Activated effector memory CD4-positive, alpha-beta T cell treated with Interleukin-2 at 50 U/mL for 16 hours (primary cell): ENCODE results near the gene SIRT6.
"Not testable (repeated sequence)": the region's sequence is repeated elsewhere in the genome, so short reads cannot be mapped to it uniquely, and the experiment has no call there.

Experiments used
- DNase-seq: peaks from one replicate; pipeline ENCODE4 v3.0.0-alpha.2; 2020

The SIRT6 gene

GRCh38 chr19:4173479-4174212 is 8.7 kb downstream of the SIRT6 start:
- DNase-seq, result no peak

GRCh38 chr19:4172861-4173473 is 9.4 kb downstream of the SIRT6 start:
- DNase-seq, result peak; percentile 51

- no peak for DNase-seq
These were observed 10.7 kb downstream of the SIRT6 start for GRCh38 chr19:4171676-4172075.

- no peak for DNase-seq
These were observed 18.1 kb downstream of the SIRT6 start for GRCh38 chr19:4164262-4164661.

GRCh38 chr19:4161415-4162077 is 20.8 kb downstream of the SIRT6 start:
- no peak for DNase-seq

GRCh38 chr19:4157971-4158370 is 24.4 kb downstream of the SIRT6 start:
- not testable (repeated sequence) for DNase-seq

GRCh38 chr19:4157164-4157563 is 25.2 kb downstream of the SIRT6 start:
- DNase-seq, result no peak

- DNase-seq, result no peak
These were observed 27.6 kb downstream of the SIRT6 start for GRCh38 chr19:4154571-4155312.

- no peak for DNase-seq
These were observed 29.9 kb downstream of the SIRT6 start for GRCh38 chr19:4152241-4152998.

- no peak for DNase-seq
These were observed 30.7 kb downstream of the SIRT6 start for GRCh38 chr19:4151623-4152022.

GRCh38 chr19:4149518-4150288 is 32.7 kb downstream of the SIRT6 start:
- no peak for DNase-seq

- no peak for DNase-seq
These were observed 37.6 kb downstream of the SIRT6 start for GRCh38 chr19:4144666-4145249.

GRCh38 chr19:4142916-4143315 is 39.4 kb downstream of the SIRT6 start:
- DNase-seq, result not testable (repeated sequence)

- DNase-seq, result no peak
These were observed 42.1 kb downstream of the SIRT6 start for GRCh38 chr19:4140237-4140711.

GRCh38 chr19:4139614-4140236 is 42.6 kb downstream of the SIRT6 start:
- peak; percentile 76 for DNase-seq

- DNase-seq, result no peak
These were observed 43.9 kb downstream of the SIRT6 start for GRCh38 chr19:4138445-4138844.

GRCh38 chr19:4136680-4137088 is 45.7 kb downstream of the SIRT6 start:
- DNase-seq, result no peak

- DNase-seq, result not testable (repeated sequence)
These were observed 47.0 kb downstream of the SIRT6 start for GRCh38 chr19:4135386-4135785.

GRCh38 chr19:4134351-4134750 is 48.0 kb downstream of the SIRT6 start:
- DNase-seq, result no peak

- DNase-seq, result no peak
These were observed 51.5 kb downstream of the SIRT6 start for GRCh38 chr19:4130744-4131438.
